HG03460 (cell line): ENCODE measurements around the gene MYL9.
"Not testable (repeated sequence)": the region's sequence is repeated elsewhere in the genome, so short reads cannot be mapped to it uniquely, and the experiment has no call there.

Source experiments
- ATAC-seq: cut with Tn5 transposase; IDR thresholded peaks from one replicate; pipeline ENCODE4 v1.9.1; 2021; ENCODE audit not compliant: unreplicated experiment

MYL9 gene

DNA sequence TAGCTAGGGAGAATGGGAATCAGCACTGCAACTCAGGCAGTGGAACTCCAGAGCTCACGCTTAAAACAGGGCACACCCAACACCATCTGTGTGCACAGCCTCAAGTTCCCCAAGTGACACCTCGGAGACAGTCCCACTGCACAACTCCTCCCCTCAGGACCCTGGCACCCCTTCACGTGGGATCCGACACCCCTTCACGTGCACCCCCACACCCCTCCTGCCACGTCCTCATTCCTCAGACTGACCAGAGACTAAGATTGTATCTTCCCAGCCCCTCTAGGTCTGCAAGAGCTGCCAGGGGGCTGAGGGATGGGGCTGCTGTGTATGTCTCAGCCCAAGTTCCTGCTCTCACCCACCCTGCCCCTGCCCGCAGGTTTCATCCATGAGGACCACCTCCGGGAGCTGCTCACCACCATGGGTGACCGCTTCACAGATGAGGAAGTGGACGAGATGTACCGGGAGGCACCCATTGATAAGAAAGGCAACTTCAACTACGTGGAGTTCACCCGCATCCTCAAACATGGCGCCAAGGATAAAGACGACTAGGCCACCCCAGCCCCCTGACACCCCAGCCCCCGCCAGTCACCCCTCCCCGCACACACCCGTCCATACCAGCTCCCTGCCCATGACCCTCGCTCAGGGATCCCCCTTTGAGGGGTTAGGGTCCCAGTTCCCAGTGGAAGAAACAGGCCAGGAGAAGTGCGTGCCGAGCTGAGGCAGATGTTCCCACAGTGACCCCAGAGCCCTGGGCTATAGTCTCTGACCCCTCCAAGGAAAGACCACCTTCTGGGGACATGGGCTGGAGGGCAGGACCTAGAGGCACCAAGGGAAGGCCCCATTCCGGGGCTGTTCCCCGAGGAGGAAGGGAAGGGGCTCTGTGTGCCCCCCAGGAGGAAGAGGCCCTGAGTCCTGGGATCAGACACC lies 7.6 kb downstream of the MYL9 start:
- ATAC-seq = no peak

DNA sequence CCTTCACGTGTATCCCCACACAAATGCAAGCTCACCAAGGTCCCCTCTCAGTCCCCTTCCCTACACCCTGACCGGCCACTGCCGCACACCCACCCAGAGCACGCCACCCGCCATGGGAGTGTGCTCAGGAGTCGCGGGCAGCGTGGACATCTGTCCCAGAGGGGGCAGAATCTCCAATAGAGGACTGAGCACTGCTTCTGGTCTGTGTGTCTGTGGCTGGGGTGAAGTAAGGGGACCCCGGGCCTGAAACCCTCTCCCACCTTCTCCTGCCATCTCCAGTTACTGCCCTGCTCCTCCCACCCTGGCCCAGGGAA lies 8.3 kb downstream of the MYL9 start:
- no peak for ATAC-seq

DNA sequence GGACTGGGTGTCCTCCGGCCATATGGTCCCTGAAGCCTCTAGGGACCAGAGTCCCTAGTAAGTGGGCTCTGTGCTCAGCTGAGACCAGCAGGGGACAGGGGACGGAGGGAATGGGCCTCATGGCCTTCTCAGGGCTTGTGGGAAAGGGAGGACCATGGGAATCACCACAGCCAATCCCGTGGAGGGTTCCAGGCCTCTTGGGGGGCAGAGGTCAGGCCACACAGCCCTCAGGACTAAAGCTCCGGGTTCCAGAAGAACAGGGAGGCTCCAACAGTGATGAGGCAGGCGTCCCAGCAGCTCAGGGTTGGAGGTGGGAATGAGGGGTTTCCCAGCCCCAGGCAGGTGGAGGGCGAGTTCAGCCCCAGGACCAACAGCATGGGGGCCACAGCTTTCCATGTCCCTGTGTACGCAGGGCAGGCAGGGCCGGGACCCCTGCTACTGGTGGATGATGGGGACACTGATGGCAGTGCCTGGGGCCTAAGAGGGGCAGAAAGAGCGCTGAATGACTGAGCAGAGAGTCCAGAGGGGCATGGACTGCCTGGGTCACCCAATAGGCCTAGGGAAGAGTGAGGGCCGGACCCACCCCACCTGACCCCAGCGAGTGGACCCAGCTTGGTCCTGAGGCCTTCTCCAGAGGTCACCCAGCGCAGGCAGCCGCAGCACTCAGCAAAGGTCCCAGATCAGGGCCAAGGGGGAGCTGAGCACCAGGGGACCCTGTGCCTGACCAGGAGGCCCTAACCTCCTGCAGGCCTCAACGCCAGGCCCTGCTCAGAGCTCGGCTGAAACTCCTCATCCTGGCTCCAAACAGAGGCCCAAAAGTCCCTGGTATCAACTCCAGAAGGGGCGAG lies 8.8 kb downstream of the MYL9 start:
- no peak for ATAC-seq

DNA sequence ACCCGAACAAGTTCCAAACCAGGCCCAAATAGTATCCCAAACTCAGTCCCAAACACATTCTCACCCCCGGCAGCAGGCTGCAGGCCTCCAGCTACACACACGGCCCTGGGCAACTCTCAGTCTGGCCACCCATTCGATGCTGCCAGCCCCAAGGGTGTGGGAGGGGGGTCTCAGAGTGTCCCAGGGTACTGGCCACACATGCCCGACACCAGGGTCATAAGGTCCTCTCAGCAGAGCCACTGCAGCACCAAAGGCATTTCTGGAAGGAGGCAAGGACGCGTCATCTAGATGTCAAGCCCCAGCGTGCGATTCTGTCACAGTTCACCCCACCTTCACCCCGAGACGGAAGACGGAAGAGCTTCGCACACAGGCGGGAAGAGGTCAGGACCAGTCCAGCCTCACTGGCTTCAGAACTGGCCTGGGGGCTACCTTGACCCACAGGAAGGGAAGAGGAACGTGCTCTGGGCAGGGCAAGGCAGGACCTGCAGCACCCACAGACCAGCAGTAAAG lies 9.5 kb downstream of the MYL9 start:
- no peak for ATAC-seq

DNA sequence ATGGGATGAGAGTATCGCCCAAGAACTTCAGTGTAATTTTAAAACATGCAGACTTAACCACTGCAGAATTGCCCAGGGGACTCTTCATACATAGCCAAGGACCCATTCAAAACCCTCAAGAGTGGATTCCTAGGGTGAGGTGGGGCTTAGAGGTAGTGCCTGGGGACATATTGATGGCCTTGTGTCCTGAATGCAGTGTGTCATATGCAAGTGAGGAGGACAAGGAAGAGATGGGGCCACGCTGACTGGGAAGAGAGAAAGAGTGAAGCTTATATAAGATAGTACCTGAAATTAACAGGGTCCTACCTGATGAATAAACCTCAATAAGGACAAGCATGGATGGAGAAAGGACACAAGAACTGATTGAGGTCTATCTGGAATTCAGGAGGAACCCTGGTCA lies 13.9 kb downstream of the MYL9 start:
- ATAC-seq = no peak

DNA sequence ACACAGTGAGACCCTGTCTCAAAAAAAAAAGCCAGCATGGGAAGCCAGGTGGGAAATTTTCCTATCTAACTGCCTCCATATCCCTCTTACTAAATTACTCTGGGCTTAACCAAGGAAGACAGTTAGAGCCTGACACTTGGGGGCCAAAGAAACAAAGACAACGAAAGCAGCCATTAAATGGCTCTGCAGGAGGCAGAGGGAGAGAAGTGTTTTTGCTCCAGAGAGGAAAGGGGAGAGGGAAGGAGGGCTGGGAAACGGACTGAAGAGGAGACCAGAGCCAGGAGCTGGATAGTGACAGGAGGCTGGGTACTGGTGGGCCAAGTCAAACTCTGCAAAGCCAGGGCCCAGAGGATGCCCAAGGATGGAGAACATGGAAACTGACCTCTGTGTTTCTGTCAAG lies 21.4 kb downstream of the MYL9 start:
- ATAC-seq = no peak

DNA sequence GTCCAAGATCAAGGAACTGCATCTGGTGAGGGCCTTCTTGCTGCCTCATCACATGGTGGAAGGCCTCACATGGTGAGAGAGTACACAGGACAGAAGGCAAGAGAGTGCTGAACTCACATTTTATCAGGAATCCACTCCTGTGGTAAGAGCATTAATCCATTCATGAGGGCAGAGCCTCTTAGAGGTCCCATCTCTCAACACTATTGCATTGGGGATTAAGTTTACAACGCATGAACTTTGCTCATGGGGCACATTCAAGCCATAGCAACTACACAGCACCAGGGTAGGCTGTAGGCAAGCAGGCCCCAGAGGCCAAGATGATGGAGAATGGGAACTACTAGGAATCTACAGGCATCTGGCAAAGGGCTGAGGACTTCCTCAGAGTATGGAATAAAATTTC lies 22.1 kb downstream of the MYL9 start:
- ATAC-seq = no peak

DNA sequence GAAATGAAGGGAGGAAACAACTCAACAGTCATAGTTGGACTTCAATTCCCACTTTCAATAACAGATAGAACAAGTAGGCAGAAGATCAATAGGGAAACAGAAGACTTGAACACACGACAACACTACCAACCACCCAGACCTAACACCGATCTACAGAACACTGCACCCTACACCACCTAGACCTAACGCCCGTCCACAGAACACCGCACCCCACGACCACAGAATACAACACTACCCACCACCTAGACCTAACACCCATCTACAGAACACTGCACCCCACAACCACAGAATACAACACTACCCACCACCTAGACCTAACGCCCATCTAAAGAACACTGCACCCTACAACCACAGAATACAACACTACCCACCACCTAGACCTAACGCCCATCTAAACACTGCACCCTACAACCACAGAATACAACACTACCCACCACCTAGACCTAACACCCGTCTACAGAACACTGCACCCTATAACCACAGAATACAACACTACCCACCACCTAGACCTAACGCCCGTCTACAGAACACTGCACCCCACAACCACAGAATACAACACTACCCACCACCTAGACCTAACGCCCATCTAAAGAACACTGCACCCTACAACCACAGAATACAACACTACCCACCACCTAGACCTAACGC lies 22.9 kb downstream of the MYL9 start:
- ATAC-seq = not testable (repeated sequence)

DNA sequence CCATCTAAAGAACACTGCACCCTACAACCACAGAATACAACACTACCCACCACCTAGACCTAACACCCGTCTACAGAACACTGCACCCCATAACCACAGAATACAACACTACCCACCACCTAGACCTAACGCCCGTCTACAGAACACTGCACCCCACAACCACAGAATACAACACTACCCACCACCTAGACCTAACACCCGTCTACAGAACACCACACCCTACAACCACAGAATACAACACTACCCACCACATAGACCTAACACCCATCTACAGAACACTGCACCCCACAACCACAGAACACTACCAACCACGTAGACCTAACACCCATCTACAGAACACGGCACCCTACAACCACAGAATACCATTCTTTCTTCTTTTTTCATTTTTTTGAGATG lies 23.4 kb downstream of the MYL9 start:
- ATAC-seq = not testable (repeated sequence)

DNA sequence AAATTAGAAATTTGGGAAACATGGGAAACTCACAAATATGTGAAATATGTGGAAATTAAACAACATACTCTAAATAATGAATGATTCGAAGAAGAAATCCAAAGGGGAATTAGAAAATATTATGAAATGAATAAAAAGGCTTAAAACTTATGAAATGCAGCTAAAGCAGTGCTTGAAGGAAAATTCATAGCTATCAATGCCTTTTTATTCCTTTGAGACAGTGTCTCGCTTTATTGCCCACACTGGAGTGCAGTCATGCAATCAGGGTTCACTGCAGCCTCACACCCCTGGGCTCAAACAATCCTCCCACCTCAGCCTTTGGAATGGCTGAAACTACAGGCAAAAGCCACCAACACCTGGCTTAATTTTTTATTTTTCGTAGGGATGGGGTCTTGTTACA lies 24.2 kb downstream of the MYL9 start:
- ATAC-seq = no peak

DNA sequence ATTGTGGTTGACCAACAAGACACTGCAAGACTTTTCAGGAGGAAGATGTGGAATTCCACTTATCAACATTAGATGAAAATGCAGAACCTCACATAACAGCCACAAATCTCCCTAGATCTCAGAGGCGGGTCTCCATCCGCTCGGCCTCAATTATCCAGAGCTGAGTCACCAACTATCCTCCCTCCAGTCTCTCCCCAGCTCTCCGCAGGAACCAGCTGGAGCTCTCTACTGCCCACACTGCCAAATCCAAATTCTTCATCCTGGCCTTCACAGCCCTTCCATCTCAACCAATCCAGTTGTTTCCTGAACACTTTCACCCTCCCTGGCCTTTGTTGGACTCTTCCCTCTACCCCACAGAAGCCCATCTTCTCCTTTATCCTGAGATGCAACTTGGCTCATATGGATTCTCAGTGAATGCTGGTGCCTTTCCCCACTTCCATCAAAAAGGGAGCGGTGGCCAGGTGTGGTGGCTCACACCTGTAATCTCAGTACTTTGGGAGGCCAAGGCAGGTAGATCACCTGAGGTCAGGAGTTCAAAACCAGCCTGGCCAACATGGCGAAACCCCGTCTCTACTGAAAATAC lies 28.6 kb downstream of the MYL9 start:
- ATAC-seq = no peak

DNA sequence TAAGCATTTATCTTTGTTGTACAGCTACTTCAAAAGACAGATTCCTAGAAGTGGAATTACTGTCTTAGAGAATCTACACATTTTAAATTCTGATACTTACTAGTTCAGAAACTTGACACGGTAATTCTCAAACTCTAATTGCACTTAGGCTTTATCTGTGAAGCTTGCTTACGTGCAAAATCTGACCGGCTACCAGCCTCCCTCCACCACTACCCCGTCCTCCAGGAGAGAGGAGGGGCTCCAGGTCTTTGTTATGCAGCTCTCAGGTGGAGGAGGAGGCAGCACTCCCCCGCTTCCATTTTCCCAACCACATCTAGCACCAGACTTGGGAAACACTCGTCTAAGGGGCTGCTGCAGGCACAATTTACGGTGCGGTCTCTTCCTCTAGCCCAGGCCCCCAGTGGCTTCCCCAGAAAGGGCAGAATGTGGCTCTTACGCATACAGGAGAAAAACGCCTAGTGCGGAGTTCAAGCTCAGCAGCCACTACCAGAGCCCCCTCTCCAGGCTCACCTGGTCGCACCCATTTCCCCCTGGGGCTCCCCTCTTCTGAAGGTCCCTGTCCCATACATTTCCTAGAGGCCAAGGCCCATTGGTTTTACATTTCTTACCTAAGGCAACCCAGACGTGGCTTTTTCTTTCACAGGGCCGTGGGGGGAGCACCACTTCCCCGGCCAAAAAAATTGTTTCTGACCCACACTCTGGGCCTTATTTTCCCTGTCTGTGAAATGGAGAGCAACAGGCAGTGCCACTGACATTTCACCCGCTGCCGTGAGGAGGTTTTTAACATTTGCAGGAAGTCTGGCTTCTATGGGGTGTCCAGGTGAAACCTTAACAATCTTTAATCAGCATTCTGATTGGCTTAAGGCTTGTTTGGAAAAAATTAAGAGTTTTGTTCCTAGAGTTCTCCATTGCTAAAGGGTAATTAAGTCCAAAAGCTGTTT lies 30.5 kb downstream of the MYL9 start:
- ATAC-seq = no peak

DNA sequence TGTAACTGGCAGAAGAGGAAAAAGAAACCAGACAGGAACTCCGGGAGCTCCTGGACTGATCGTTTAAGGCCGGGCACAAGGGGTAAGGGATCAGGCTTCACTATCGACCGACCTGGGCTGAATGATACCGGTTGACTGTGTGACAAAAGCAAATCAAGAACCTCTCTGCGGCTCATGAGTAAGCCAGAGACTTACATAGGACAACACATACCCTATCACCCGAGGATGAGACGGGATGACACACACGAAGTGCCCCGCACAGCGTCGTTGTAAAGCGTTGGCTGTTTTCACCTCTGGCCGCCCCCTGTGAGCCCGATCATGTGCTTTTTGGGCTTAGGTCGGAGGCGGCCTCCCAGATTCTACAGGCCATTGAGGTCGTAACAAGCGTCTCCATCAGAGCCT lies 31.4 kb downstream of the MYL9 start:
- ATAC-seq = peak; percentile 17

DNA sequence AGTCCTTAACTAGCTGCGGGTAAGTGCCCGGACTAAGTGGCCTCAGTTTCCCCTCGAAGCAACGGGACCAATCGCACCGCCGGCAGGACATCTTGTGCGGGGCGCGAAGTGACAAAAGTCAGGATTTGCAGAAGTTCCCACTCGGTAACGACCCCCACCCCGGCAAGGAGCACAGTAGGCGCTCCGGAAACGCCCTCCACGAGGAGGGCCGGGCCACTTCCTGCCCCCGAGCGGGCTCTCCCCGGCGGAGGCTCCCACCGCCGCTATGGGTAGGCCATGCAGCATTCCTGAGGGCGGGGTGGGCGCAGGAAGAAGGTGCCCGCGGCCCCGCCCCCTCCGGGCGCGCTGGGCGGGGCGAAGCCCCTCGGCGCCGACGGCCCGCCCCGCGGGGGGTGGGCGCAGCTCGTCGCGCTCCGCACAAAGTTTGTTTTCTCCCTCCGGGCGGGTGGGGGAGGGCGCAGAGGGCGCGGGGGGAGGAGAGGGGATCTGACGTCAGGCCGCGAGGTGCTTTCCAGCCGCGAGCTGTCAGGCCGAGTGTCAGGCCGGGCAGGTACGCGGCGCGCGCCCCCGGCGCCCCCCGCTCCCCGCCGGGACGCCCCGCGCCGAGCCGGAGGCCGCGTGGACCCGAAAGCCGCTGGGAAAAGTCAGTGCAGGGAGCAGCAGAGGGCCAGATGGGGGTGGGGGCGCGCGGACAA lies 31.9 kb downstream of the MYL9 start, which contains the start of gene TGIF2:
TGIF2 (plus strand) TSS at position 495 of the 695 bp plus-strand sequence. CDS start 5,178 bp downstream, outside the sequence.
- peak; percentile 57 for ATAC-seq

DNA sequence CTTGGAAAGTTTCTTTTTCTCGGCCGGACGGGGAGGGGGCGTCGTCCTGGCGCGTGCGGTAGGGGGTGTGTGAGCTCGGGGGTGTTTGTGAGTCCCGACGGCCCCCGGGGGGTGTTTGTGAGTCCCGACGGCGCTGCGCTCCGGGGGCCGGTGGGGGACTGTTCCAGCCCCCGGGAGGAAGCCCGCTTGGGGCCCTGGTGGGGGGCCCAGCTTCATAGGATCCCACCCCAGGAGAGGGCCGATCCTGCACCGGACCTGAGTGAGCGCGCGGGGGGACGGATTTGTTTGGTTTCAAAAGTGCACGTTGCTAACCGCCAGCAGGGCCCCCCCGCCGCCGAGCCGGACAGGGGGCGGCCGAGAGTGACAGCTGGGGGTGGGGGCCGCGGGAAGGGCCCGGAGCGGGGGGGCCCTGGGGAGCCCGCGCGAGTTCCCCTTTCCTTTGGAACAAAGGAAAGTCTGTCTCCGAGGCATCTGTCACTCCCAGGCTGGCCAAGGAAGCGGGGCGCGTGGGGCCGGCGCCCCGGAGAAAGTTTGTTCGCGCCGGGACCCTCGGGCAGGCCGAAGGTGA lies 32.6 kb downstream of the MYL9 start:
- ATAC-seq = no peak

DNA sequence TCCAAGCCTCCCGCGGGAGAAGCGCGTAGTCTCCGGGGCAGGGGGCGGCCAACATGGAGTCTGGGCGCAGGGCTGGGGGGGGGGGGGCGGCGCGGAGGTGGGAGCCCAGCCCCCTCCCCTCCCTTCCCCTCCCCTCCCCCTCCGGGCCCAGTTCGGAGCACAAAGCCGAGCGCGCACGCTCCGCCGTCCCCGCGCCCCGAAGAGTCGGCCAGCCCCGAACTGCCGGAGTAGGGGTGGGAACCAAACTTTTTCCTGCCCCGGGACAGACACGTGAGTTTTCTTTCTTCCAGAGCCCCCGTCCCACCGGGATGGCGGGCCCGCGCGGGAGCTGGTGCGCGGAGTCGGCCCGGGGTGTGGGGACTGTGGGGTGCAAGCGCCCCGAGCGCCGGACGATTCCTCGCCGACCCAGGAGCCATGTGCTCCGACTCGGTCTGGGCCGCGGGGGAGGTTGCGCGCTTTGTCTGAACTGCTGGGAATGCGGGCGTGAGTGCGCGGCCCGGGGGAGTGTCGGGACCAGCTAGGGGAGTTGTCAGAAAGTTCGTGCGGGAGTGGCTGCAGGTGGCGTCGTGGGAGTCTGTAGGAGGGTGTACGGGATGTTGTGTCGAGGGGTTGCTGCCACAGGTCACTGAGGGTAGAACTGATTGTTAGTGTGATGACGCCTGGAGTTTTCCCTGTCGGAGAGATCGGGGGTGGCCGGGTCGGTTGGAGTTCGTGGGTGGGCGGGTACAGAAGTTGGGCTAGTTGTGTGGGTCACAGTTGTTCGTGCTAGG lies 33.2 kb downstream of the MYL9 start:
- ATAC-seq = no peak

DNA sequence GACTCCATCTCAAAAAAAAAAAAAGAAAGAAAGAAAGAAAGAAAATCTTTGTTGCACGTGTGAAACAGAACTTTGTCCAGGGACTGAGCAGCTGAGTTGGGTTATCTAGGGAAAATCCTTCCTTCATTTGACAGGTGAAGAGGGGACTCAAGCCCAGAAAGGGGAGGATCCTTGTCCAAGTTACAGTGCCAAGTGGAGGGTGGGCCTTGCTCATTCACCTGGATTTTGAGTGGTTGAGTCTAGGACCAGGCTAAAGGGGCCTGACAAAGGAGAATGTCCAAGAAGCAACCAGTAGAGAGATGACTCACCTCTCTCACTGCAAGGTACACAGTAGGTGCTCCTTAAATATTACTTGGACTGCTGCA lies 34.7 kb downstream of the MYL9 start:
- ATAC-seq = no peak

DNA sequence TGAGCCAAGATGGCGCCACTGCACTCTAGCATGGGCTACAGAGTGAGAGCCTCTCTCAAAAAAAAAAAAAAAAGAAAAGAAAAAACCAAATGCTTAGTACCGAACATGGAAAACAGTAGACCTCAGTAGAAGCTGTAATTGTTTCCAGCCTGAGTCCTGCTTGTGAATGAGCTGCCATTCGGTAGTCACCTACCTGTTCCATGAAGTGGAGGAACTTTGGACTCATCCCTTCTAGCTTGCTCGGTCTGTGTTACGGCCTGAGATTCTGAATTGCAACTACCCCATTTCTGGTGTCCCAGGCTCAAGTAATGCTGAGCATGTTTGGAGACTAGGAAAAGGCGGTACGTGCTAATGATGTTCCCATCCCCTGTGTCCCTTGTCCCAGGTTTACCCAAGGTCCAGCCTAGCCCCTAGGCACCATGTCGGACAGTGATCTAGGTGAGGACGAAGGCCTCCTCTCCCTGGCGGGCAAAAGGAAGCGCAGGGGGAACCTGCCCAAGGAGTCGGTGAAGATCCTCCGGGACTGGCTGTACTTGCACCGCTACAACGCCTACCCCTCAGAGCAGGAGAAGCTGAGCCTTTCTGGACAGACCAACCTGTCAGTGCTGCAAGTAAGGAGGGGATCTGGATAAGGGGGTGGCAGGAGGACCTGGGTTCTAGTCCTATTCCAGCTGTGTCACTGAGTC lies 37.2 kb downstream of the MYL9 start:
- ATAC-seq = no peak
